Neural cell (in vitro differentiated cells): Measurements from ENCODE around the gene ATP2A1.

Experiments
- CTCF ChIP-seq: fragments of 450-650 bp; IDR thresholded peaks from 2 replicates; pipeline ENCODE4 v1.5.1; 2014; ENCODE audit warnings: antibody characterized with exemption, mild to moderate bottlenecking, moderate library complexity; ENCODE audit not compliant: poor library complexity, severe bottlenecking
- EP300 ChIP-seq: fragments of 450-650 bp; conservative IDR thresholded peaks from 2 replicates; pipeline ENCODE4 v1.6.1; 2014; ENCODE audit warnings: antibody characterized with exemption, mild to moderate bottlenecking, moderate library complexity; ENCODE audit not compliant: poor library complexity, severe bottlenecking
- EZH2 ChIP-seq: fragments of 200-600, 300-800 bp; shearing (Covaris generic), sonication (generic); IDR thresholded peaks from 2 replicates; pipeline ENCODE4 v1.6.1; 2014; ENCODE audit warnings: antibody characterized with exemption, low read length, borderline replicate concordance, mild to moderate bottlenecking; ENCODE audit not compliant: insufficient read depth, poor library complexity, severe bottlenecking
- POLR2AphosphoS5 ChIP-seq: IDR thresholded peaks from 2 replicates; pipeline ENCODE4 v1.6.1; 2012
- REST ChIP-seq: IDR thresholded peaks from 2 replicates; pipeline ENCODE4 v1.6.1; 2012; ENCODE audit warnings: borderline replicate concordance
- SMC3 ChIP-seq: fragments of 450-650 bp; conservative IDR thresholded peaks from 2 replicates; pipeline ENCODE4 v1.6.1; 2014; ENCODE audit warnings: antibody characterized with exemption, mild to moderate bottlenecking, moderate library complexity; ENCODE audit not compliant: poor library complexity
- TAF1 ChIP-seq: IDR thresholded peaks from 2 replicates; pipeline ENCODE4 v1.6.1; 2012; ENCODE audit warnings: low read depth

- no peak for TF ChIP-seq CTCF
- no peak for TF ChIP-seq SMC3
- no peak for TF ChIP-seq EZH2
- no peak for TF ChIP-seq REST
- TF ChIP-seq POLR2AphosphoS5, result no peak
- TF ChIP-seq EP300, result no peak
- TF ChIP-seq TAF1, result no peak
Observed at GRCh38 chr16:28884045-28884444, 5.8 kb downstream of the ATP2A1 start.
